SK-N-SH (cell line): ENCODE measurements around the gene TSPYL4. TPM values are rescaled to one million over a fixed set of nuclear protein-coding genes. Genes with fewer than 3 reads are reported as not detected.

Source experiments
- CTCF ChIA-PET: fragments of 300-600, 350-600 bp; formaldehyde crosslinking; extraction: SDS; loops from one replicate; lab custom pipeline; 2021; lab: Yijun Ruan, JAX
- POLR2A ChIA-PET: fragments of 350-600 bp; sonication (Branson Sonifier 250); formaldehyde crosslinking; extraction: SDS; loops from one replicate; lab custom pipeline; 2020; ENCODE audit warnings: antibody characterized with exemption, inconsistent platforms; lab: Yijun Ruan, JAX
- DNase-seq: peaks from one replicate; pipeline ENCODE4 v3.0.0; 2012
- H2AFZ ChIP-seq: fragments of 200-600 bp; sonication (generic); 2 replicates; pipeline ENCODE4 v1.8.1; 2016; ENCODE audit warnings: antibody characterized with exemption, mild to moderate bottlenecking, low read depth
- H3F3A ChIP-seq: fragments of 200-600 bp; sonication (generic); replicated peaks from 2 replicates; pipeline ENCODE3; 2016; ENCODE audit warnings: antibody characterized with exemption, mild to moderate bottlenecking; ENCODE audit not compliant: insufficient read depth
- H3K27ac ChIP-seq, 2 experiments: fragments of 200-500 bp in 1 of 2; fragments of 200-600 bp in 1 of 2; sonication (Bioruptor generic) in 1 of 2; sonication (generic), shearing (Covaris generic) in 1 of 2; 2 replicates each; pipeline versions ENCODE4 v1.5.1 to v1.6.1; 2014 to 2016; ENCODE audit warnings: low read depth in 2 of 2, inconsistent platforms in 1 of 2, low read length in 1 of 2, mild to moderate bottlenecking in 1 of 2, mixed read lengths in 1 of 2
- H3K27me3 ChIP-seq: fragments of 200-600 bp; sonication (generic), shearing (Covaris generic); 2 replicates; pipeline ENCODE4 v1.6.1; 2016; ENCODE audit warnings: mixed run types; ENCODE audit not compliant: insufficient read depth
- H3K36me3 ChIP-seq, 2 experiments: fragments of 200-500 bp in 1 of 2; fragments of 200-600 bp in 1 of 2; sonication (Bioruptor generic) in 1 of 2; sonication (generic) in 1 of 2; replicated peaks in 1 of 2; 2 replicates each; pipeline versions ENCODE3 to v1.5.1; 2014 to 2016; ENCODE audit warnings: low read length in 1 of 2, mild to moderate bottlenecking in 1 of 2; ENCODE audit not compliant: insufficient read depth in 2 of 2, control insufficient read depth in 1 of 2
- H3K4me1 ChIP-seq, 2 experiments: fragments of 200-500 bp in 1 of 2; fragments of 200-600 bp in 1 of 2; sonication (Bioruptor generic) in 1 of 2; sonication (generic), shearing (Covaris generic) in 1 of 2; 2 replicates each; pipeline versions ENCODE4 v1.5.1 to v1.6.1; 2014 to 2016; ENCODE audit warnings: low read depth in 1 of 2, low read length in 1 of 2, mixed run types in 1 of 2; ENCODE audit not compliant: insufficient read depth in 2 of 2, control insufficient read depth in 1 of 2
- H3K4me2 ChIP-seq: fragments of 200-600 bp; sonication (generic), shearing (Covaris generic); 2 replicates; pipeline ENCODE4 v1.6.1; 2017; ENCODE audit warnings: mixed run types
- H3K4me3 ChIP-seq, 2 experiments: fragments of 200-500 bp in 1 of 2; fragments of 200-600 bp in 1 of 2; sonication (Bioruptor generic) in 1 of 2; sonication (generic), shearing (Covaris generic) in 1 of 2; 2 replicates each; pipeline versions ENCODE4 v1.5.1 to v1.8.1; 2014 to 2016; ENCODE audit warnings: low read depth in 2 of 2, inconsistent platforms in 1 of 2, low read length in 1 of 2, mild to moderate bottlenecking in 1 of 2, mixed read lengths in 1 of 2, moderate library complexity in 1 of 2
- H3K79me2 ChIP-seq: fragments of 200-600 bp; sonication (generic); 2 replicates; pipeline ENCODE4 v1.8.1; 2017; ENCODE audit warnings: mild to moderate bottlenecking; ENCODE audit not compliant: insufficient read depth
- H3K9ac ChIP-seq: fragments of 200-600 bp; sonication (generic); 2 replicates; pipeline ENCODE4 v1.6.1; 2017; ENCODE audit warnings: mixed run types
- H3K9me2 ChIP-seq: fragments of 200-600 bp; sonication (generic); 2 replicates; pipeline ENCODE4 v1.6.1; 2017; ENCODE audit warnings: mixed run types
- H3K9me3 ChIP-seq: fragments of 200-600 bp; sonication (generic); 2 replicates; pipeline ENCODE4 v1.6.1; 2017; ENCODE audit warnings: mixed run types, mild to moderate bottlenecking, moderate library complexity
- H4K20me1 ChIP-seq: fragments of 200-600 bp; sonication (generic); 2 replicates; pipeline ENCODE4 v1.6.1; 2017; ENCODE audit warnings: mild to moderate bottlenecking, mixed run types; ENCODE audit not compliant: insufficient read depth
- FOXJ3 ChIP-seq: sonication (generic); formaldehyde crosslinking; IDR thresholded peaks from 2 replicates; pipeline ENCODE4 v1.5.1; 2020; ENCODE audit warnings: mild to moderate bottlenecking, missing genetic modification reagents
- GATA2 ChIP-seq: sonication (generic); formaldehyde crosslinking; IDR thresholded peaks from 2 replicates; pipeline ENCODE4 v1.5.0; 2020; ENCODE audit warnings: mild to moderate bottlenecking, missing genetic modification reagents
- JUND ChIP-seq: IDR thresholded peaks from 2 replicates; pipeline ENCODE4 v1.4.0; 2012
- MEF2A ChIP-seq: IDR thresholded peaks from 2 replicates; pipeline ENCODE4 v1.4.0; 2012; ENCODE audit warnings: low read depth, borderline replicate concordance
- MXI1 ChIP-seq: IDR thresholded peaks from 2 replicates; pipeline ENCODE4 v1.6.1; 2012; ENCODE audit warnings: mild to moderate bottlenecking, low read depth, low read length, improper control_type of control experiment
- NRF1 ChIP-seq: IDR thresholded peaks from 2 replicates; pipeline ENCODE4 v1.6.1; 2012; ENCODE audit warnings: low read depth, mild to moderate bottlenecking, low read length
- RAD21 ChIP-seq: IDR thresholded peaks from 2 replicates; pipeline ENCODE4 v1.6.1; 2012; ENCODE audit warnings: mild to moderate bottlenecking, low read length
- RFX5 ChIP-seq: IDR thresholded peaks from 2 replicates; pipeline ENCODE4 v1.6.1; 2012; ENCODE audit warnings: mild to moderate bottlenecking, improper control_type of control experiment, low read length
- RXRA ChIP-seq: IDR thresholded peaks from 2 replicates; pipeline ENCODE4 v1.4.0; 2012; ENCODE audit warnings: low read depth, mild to moderate bottlenecking, borderline replicate concordance
- SIN3A ChIP-seq: IDR thresholded peaks from 2 replicates; pipeline ENCODE4 v1.6.1; 2012; ENCODE audit warnings: low read depth, mild to moderate bottlenecking, low read length, moderate library complexity, borderline replicate concordance
- TCF12 ChIP-seq: IDR thresholded peaks from 2 replicates; pipeline ENCODE4 v1.4.0; 2012
- WGBS: methylation state at CpG from one replicate; pipeline ENCODE4 v1.1.6; 2017; ENCODE audit warnings: low lambda C conversion rate; 5-methylcytosine and 5-hydroxymethylcytosine counted together
- polyA plus RNA-seq, 3 experiments: library from polyadenylated mRNA; depleted of rRNA; stranded (reverse); fragments of >200 nt; gene quantifications; 2 replicates each; pipeline ENCODE4 v1.2.3, GENCODE V29; 2012
- TF ChIP-seq, protein P1 (sequence below): IDR thresholded peaks from 2 replicates; pipeline ENCODE4; 2012
- TF ChIP-seq, protein P2 (sequence below): fragments of 150-350 bp; IDR thresholded peaks from 2 replicates; pipeline ENCODE4 v1.6.1; 2016; ENCODE audit warnings: mild to moderate bottlenecking, low read depth, low read length
- TF ChIP-seq, protein P3 (sequence below): IDR thresholded peaks from 2 replicates; pipeline ENCODE4 v1.4.0; 2012; ENCODE audit warnings: low read depth
- TF ChIP-seq, protein P4 (sequence below): IDR thresholded peaks from 2 replicates; pipeline ENCODE4 v1.4.0; 2012; ENCODE audit warnings: low read depth, borderline replicate concordance

TSPYL4 gene
- polyA plus RNA-seq, 1 of the 3 experiments (the other 2 are of a cell fraction), result 29.1 TPM

GRCh38 chr6:116268589-116269293 lies 14.9 kb upstream of the TSPYL4 start (continued):
- TF ChIP-seq, protein P1, sequence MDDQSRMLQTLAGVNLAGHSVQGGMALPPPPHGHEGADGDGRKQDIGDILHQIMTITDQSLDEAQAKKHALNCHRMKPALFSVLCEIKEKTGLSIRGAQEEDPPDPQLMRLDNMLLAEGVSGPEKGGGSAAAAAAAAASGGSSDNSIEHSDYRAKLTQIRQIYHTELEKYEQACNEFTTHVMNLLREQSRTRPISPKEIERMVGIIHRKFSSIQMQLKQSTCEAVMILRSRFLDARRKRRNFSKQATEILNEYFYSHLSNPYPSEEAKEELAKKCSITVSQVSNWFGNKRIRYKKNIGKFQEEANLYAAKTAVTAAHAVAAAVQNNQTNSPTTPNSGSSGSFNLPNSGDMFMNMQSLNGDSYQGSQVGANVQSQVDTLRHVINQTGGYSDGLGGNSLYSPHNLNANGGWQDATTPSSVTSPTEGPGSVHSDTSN, result no peak
- TF ChIP-seq MEF2A (no peak), RXRA (0 out of 2 replicates have a peak, but pooled peaks have one; percentile 12), RFX5 (peak; percentile 22; the same call in 1 of the 2 replicates), MXI1 (peak; percentile 19; the same call in 1 of the 2 replicates)
- TF ChIP-seq, protein P2, sequence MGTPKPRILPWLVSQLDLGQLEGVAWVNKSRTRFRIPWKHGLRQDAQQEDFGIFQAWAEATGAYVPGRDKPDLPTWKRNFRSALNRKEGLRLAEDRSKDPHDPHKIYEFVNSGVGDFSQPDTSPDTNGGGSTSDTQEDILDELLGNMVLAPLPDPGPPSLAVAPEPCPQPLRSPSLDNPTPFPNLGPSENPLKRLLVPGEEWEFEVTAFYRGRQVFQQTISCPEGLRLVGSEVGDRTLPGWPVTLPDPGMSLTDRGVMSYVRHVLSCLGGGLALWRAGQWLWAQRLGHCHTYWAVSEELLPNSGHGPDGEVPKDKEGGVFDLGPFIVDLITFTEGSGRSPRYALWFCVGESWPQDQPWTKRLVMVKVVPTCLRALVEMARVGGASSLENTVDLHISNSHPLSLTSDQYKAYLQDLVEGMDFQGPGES, result no peak

- Histone ChIP-seq H3K9me2 (no peaks in the 10 kb centered on the region), H3K27ac (peak overlapping the region; percentile 10 to 63; a peak in 2 of 4 replicates), H3F3A (peaks cover 17% of the 10 kb centered on the region), H3K79me2 (peaks cover 12% of the 10 kb centered on the region), H2AFZ (no peak overlapping the region), H3K9ac (no peak overlapping the region), H3K4me1 (peaks cover 5 to 12% of the 10 kb centered on the region in 2 experiments; a peak in 3 of 4 replicates), H3K27me3 (no peaks in the 10 kb centered on the region), H3K9me3 (no peaks in the 10 kb centered on the region), H3K4me3 (no peak overlapping the region; a peak in 1 of 4 replicates), H3K36me3 (peaks cover 3 to 20% of the 10 kb centered on the region in 2 experiments), H4K20me1 (no peaks in the 10 kb centered on the region), H3K4me2 (no peak overlapping the region)
- WGBS, result 47% methylated on average over 3 of the region's 3 CpGs
- no peak for DNase-seq
- TF ChIP-seq FOXJ3 (CRISPR knock-in tag) (no peak), SIN3A (no peak), NRF1 (no peak), RAD21 (no peak), TCF12 (no peak), GATA2 (CRISPR knock-in tag) (no peak), JUND (no peak)
- TF ChIP-seq, protein P3, sequence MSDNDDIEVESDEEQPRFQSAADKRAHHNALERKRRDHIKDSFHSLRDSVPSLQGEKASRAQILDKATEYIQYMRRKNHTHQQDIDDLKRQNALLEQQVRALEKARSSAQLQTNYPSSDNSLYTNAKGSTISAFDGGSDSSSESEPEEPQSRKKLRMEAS, result no peak
- TF ChIP-seq, protein P4, sequence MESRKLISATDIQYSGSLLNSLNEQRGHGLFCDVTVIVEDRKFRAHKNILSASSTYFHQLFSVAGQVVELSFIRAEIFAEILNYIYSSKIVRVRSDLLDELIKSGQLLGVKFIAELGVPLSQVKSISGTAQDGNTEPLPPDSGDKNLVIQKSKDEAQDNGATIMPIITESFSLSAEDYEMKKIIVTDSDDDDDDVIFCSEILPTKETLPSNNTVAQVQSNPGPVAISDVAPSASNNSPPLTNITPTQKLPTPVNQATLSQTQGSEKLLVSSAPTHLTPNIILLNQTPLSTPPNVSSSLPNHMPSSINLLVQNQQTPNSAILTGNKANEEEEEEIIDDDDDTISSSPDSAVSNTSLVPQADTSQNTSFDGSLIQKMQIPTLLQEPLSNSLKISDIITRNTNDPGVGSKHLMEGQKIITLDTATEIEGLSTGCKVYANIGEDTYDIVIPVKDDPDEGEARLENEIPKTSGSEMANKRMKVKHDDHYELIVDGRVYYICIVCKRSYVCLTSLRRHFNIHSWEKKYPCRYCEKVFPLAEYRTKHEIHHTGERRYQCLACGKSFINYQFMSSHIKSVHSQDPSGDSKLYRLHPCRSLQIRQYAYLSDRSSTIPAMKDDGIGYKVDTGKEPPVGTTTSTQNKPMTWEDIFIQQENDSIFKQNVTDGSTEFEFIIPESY, result no peak
- POLR2A ChIA-PET, result interaction anchor here (0.6 to 1.5 kb wide), 4 partner anchors 10 to 302 kb away, joined by 3 to 8 read pairs (median 6); partner anchors contain the start of genes TSPYL1 and TSPYL4
- CTCF ChIA-PET, result interaction anchor here (0.6 to 5.3 kb wide), 46 partner anchors 9 to 576 kb away, joined by 3 to 59 read pairs (median 4); partner anchors contain the start of genes RSPH4A, RWDD1, TSPYL1 and TSPYL4
These were observed 14.1 kb upstream of the TSPYL4 start for GRCh38 chr6:116267836-116268588.
